NAMALWA (cell line): ENCODE results near the gene HIRIP3.
"Not testable (repeated sequence)": the region's sequence is repeated elsewhere in the genome, so short reads cannot be mapped to it uniquely, and the experiment has no call there.

Experiments used
- DNase-seq: peaks from one replicate; pipeline ENCODE4 v3.0.0-alpha.2; 2015; ENCODE audit warnings: low spot score

The HIRIP3 gene

DNA sequence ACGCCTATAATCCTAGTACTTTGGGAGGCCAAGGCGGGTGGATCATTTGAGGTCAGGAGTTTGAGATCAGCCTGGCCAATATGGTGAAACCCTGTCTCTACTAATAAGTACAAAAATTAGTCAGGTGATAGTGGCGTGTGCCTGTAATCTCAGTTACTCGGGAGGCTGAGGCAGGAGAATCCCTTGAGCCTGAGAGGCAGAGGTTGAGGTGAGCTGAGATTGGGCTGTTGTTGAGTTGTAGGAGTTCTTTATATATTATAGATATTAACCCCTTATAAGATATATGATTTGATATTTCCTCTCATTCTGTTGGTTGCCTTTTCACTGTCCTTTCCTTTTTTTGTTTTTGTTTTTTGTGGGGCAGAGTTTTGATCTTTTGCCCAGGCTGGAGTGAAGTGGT, 35.6 kb downstream of the HIRIP3 start:
- not testable (repeated sequence) for DNase-seq

DNA sequence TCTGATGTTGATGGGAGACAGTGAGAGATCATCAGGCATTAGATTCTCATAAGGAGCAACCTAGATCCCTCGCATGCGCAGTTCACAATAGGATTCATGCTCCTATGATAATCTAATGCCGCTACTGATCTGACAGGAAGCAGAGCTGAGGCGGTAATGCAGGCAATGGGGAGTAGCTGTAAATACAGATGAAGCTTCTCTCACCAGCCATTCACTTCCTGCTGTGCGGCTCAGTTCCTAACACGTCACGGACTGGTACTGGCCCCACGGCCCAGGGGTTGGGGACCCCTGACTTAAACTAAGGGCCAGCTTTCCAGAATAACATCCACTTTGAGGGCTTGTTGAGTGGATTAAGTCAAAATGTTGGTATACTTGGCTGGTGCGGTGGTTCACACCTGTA, 36.1 kb downstream of the HIRIP3 start:
- DNase-seq = no peak

DNA sequence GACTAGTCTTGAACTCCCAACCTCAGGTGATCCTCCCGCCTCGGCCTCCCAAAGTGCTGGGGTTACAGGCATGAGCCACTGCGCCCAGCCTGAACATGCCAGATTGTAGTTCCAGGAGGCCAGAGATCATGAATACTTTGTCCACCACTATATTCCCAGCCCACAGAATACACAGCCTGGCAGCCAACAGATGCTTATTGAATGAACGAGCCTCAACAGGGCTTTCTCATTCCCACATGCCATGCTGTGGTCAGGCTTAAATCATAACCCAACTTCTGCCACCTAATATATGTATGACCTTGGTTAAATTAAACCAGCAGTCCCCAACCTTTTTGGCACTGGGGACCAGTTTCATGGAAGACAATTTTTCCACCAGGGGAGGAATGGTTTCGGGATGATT, 36.7 kb downstream of the HIRIP3 start:
- no peak for DNase-seq

DNA sequence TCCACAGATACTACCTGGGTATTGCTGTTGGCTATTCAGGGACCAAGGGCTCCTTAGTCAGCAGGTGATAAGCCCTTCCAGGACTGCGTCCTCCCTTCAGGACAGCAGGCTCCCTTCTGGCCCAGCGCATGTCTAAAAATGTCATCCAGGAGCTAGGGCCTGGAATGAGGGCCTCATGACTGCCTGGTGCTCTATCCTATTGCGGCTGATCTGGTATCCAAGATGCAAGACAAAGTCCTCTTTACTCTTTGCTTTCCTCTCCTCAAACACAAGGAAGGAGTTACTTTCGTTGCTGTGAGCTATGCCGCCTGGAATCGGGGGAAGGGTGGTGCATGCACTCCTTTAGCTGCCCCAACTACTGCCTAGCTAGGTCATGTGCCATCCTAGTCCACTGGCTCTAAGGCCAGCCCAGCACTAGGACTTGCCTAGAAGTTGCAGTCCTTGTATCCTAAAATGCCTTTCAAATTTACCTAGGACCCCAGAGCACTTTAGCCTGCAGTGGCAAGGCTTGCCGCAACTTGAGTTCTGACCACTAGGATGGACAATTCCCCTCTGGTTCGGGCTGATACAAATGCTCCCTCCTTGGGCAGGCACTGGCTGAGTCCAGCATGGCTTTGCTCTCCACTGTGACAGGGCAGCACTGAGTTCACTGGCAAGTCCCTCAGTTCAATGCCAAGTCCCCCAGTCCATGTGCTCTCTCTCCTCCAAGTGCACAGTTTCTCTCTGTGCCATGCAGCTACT, 43.6 kb downstream of the HIRIP3 start:
- no peak for DNase-seq

DNA sequence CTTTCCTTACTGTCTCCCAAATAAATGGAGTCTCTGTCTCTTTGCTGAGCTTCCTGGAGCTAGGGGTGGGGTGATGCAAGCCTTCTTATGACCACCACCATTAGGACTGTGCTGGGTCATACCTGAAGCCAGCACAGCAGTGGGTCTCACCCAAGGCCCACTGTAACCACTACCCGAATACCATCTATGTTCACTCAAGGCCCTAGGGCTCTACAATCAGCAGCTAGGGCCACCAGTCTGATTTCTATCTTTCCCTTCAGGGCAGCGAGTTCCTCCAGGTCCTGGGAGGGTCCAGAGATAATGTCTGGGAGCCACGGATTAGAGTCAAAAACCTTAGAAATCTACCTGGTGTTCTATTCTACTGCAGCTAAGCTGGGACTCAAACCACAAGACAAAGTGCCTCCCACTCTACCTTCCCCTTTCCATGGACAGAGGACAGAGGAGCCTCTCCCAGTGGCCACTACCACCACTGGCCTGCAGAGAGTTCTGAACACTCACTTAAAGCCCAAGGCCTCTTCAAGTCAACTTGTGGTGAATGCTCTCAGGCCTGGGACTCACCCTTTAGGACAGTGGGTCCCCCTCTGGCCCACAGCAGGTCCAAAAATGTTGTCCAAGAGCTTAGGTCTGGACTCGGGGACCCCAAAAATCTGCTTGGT, 44.5 kb downstream of the HIRIP3 start:
- DNase-seq = no peak

DNA sequence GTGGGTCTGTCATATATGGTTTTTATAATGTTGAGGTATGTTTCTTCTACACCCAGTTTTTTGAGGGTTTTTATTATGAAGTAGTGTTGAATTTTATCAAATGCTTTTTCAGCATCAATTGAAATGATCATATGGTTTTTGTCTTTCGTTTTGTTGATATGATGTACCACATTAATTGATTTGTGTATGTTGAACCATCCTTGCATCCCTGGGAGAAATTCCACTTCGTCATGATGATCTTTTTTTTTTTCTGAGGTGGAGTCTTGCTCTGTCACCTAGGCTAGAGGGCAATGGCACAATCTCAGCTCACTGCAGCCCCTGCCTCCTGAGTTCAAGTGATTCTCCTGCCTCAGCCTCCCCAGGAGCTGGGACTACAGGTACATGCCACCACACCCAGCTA, 47.5 kb downstream of the HIRIP3 start:
- no peak for DNase-seq

DNA sequence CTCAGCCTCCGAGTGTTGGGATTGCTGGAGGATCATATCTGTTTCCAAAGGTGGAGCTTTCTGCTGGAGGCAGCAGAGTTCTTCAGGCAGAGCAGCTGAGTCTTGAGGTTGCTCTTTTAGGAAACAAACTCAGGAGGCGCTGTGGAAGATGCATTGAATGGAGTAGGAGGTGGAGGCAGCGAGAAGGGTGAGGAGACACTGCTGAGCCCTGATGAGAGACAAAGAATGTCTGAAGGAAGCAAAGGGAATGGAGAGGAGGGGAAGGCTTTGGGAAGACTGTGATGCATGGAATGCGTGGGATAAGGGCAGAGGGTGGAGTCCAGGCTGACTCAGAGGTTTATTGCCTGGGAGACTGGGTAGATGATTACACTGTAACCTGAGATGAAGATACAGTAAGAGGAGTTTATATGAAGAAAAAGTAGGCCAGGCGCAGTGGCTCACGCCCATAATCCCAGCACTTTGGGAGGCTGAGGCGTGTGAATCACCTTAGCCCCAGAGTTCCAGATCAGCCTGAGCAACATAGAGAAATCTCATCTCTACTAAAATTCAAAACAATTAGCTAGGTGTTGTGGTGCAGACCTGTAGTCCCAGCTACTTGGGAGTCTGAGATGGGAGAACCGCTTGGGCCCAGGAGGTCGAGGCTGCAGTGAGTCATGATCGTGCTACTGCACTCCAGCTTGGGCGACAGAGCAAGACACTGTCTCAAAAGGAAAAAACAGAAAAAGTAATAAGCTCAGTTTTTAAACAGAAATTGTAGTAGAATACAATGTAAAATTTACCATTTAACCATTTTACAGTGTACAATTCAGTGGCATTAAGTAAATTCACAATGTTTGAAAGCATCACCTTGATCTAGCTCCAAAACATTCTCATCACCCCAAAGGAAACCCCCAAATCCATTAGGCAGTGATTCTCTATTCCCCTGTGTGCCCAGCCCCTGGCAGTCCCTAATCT, 51.3 kb downstream of the HIRIP3 start:
- no peak for DNase-seq
